ENCODE results near the gene ADPRH.

- no peak for TF ChIP-seq CTCF (IDR thresholded peaks at IDR 0.05)
- no peak for TF ChIP-seq POLR2A (IDR thresholded peaks at IDR 0.05)
These were observed 51.0 kb downstream of the ADPRH start for GRCh38 chr3:119630128-119630879.
